SK-N-SH treated with all-trans-retinoic acid at 6 μM for 48 hours (cell line): ENCODE measurements around the gene ABCC2.
"Not testable (repeated sequence)": the region's sequence is repeated elsewhere in the genome, so short reads cannot be mapped to it uniquely, and the experiment has no call there.

ENCODE experiments used
- ATAC-seq: fragments of 200-7000 bp; cut with Tn5 transposase; 3 replicates; pipeline ENCODE4 v1.9.1; 2020; ENCODE audit warnings: mild to moderate bottlenecking, moderate library complexity
- ARNTL ChIP-seq: fragments of 450-650 bp; formaldehyde crosslinking; IDR thresholded peaks from 2 replicates; pipeline ENCODE4 v1.5.0; 2020; ENCODE audit warnings: low read depth, mild to moderate bottlenecking, moderate library complexity, borderline replicate concordance
- BACH2 ChIP-seq: fragments of 250-450 bp; sonication (Bioruptor Pico); IDR thresholded peaks from 2 replicates; pipeline ENCODE4 v1.9.0; 2021; ENCODE audit warnings: mild to moderate bottlenecking, borderline replicate concordance
- CSDC2 ChIP-seq: fragments of 250-450 bp; sonication (Bioruptor Pico); IDR thresholded peaks from 2 replicates; pipeline ENCODE4 v1.5.0; 2020; ENCODE audit warnings: mild to moderate bottlenecking, moderate library complexity
- ESRRG ChIP-seq: fragments of 250-450 bp; sonication (Bioruptor Pico); IDR thresholded peaks from 2 replicates; pipeline ENCODE4 v1.6.1; 2021; ENCODE audit warnings: mild to moderate bottlenecking
- ISL1 ChIP-seq: fragments of 250-450 bp; sonication (Bioruptor Pico); IDR thresholded peaks from 2 replicates; pipeline ENCODE4 v2.1.2; 2022; ENCODE audit warnings: mild to moderate bottlenecking, moderate library complexity
- PATZ1 ChIP-seq: fragments of 250-450 bp; sonication (Bioruptor Pico); IDR thresholded peaks from 2 replicates; pipeline ENCODE4 v1.8.0; 2020; ENCODE audit warnings: mild to moderate bottlenecking, moderate library complexity, borderline replicate concordance
- POU6F1 ChIP-seq: fragments of 250-450 bp; sonication (Bioruptor Pico); IDR thresholded peaks from 2 replicates; pipeline ENCODE4 v1.8.0; 2021; ENCODE audit warnings: low read depth, mild to moderate bottlenecking, moderate library complexity, borderline replicate concordance
- PPARA ChIP-seq: fragments of 250-450 bp; sonication (Bioruptor Pico); IDR thresholded peaks from 2 replicates; pipeline ENCODE4 v1.5.0; 2020; ENCODE audit warnings: mild to moderate bottlenecking, borderline replicate concordance
- RARB ChIP-seq: fragments of 250-450 bp; sonication (Bioruptor Pico); IDR thresholded peaks from 2 replicates; pipeline ENCODE4 v1.8.0; 2021; ENCODE audit warnings: mild to moderate bottlenecking, moderate library complexity
- SNAI2 ChIP-seq: fragments of 250-450 bp; sonication (Bioruptor Pico); IDR thresholded peaks from 2 replicates; pipeline ENCODE4 v1.5.0; 2020; ENCODE audit warnings: mild to moderate bottlenecking, moderate library complexity
- TCF4 ChIP-seq: fragments of 250-450 bp; sonication (Bioruptor Pico); IDR thresholded peaks from 2 replicates; pipeline ENCODE4 v1.8.0; 2021; ENCODE audit warnings: mild to moderate bottlenecking, moderate library complexity, borderline replicate concordance
- TOX ChIP-seq: fragments of 250-450 bp; sonication (Bioruptor Pico); IDR thresholded peaks from 2 replicates; pipeline ENCODE4 v1.8.0; 2021; ENCODE audit warnings: mild to moderate bottlenecking, moderate library complexity, borderline replicate concordance
- ZC3H10 ChIP-seq: fragments of 250-450 bp; sonication (Bioruptor Pico); IDR thresholded peaks from 2 replicates; pipeline ENCODE4 v1.5.1; 2021; ENCODE audit warnings: mild to moderate bottlenecking, moderate library complexity
- ZNF565 ChIP-seq: fragments of 450-650 bp; formaldehyde crosslinking; conservative IDR thresholded peaks from 2 replicates; pipeline ENCODE4 v1.5.0; 2020; ENCODE audit warnings: low read depth, mild to moderate bottlenecking, moderate library complexity
- ZNF70 ChIP-seq: fragments of 450-650 bp; formaldehyde crosslinking; IDR thresholded peaks from 2 replicates; pipeline ENCODE4 v1.5.0; 2020; ENCODE audit warnings: mild to moderate bottlenecking, moderate library complexity
- ZNF8 ChIP-seq: fragments of 450-650 bp; formaldehyde crosslinking; IDR thresholded peaks from 2 replicates; pipeline ENCODE4 v1.5.0; 2020; ENCODE audit warnings: mild to moderate bottlenecking, moderate library complexity
- TF ChIP-seq, protein P1 (sequence below): fragments of 250-450 bp; sonication (Bioruptor Pico); IDR thresholded peaks from 2 replicates; pipeline ENCODE4 v1.5.1; 2020; ENCODE audit warnings: low read depth, mild to moderate bottlenecking, moderate library complexity
- TF ChIP-seq, protein P2 (sequence below): fragments of 250-450 bp; sonication (Bioruptor Pico); IDR thresholded peaks from 2 replicates; pipeline ENCODE4 v1.5.0; 2020; ENCODE audit warnings: mild to moderate bottlenecking, moderate library complexity

Gene ABCC2

DNA sequence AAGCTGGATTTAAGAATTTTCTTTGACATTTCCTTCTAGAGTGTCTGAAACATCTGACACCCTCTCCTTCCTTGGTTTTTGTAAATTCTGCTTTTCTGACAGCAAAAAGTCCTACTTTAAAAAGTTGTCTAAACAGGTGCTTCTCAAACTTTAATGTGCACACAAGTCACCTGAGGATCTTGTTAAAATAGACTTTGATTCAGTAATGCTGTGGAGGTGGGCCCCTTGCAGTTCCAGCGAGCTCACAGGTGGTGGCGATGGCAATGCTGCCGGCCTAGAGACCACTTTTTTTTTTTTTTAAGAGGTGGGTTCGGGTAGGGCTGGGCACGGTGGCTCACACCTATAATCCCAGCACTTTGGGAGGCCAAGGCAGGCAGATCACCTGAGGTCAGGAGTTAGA is 77.1 kb downstream of the ABCC2 start:
- peak; percentile 72 for ATAC-seq
- TF ChIP-seq ZC3H10 (CRISPR knock-in tag) (no peak), PPARA (CRISPR knock-in tag) (no peak), SNAI2 (CRISPR knock-in tag) (no peak), BACH2 (CRISPR knock-in tag) (no peak)
- TF ChIP-seq, protein P1, sequence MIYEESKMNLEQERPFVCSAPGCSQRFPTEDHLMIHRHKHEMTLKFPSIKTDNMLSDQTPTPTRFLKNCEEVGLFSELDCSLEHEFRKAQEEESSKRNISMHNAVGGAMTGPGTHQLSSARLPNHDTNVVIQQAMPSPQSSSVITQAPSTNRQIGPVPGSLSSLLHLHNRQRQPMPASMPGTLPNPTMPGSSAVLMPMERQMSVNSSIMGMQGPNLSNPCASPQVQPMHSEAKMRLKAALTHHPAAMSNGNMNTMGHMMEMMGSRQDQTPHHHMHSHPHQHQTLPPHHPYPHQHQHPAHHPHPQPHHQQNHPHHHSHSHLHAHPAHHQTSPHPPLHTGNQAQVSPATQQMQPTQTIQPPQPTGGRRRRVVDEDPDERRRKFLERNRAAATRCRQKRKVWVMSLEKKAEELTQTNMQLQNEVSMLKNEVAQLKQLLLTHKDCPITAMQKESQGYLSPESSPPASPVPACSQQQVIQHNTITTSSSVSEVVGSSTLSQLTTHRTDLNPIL (CRISPR knock-in tag), result no peak

- no peak for ATAC-seq
- TF ChIP-seq ZNF565 (CRISPR knock-in tag), result no peak
- no peak for TF ChIP-seq PPARA (CRISPR knock-in tag)
- TF ChIP-seq ESRRG (CRISPR knock-in tag), result no peak
- no peak for TF ChIP-seq CSDC2 (CRISPR knock-in tag)
- TF ChIP-seq ARNTL, result no peak
- TF ChIP-seq SNAI2 (CRISPR knock-in tag), result no peak
- TF ChIP-seq ISL1 (CRISPR knock-in tag), result no peak
- TF ChIP-seq BACH2 (CRISPR knock-in tag), result no peak
- TF ChIP-seq RARB (CRISPR knock-in tag), result no peak
- no peak for TF ChIP-seq POU6F1 (CRISPR knock-in tag)
- no peak for TF ChIP-seq PATZ1 (CRISPR knock-in tag)
- TF ChIP-seq, protein P2, sequence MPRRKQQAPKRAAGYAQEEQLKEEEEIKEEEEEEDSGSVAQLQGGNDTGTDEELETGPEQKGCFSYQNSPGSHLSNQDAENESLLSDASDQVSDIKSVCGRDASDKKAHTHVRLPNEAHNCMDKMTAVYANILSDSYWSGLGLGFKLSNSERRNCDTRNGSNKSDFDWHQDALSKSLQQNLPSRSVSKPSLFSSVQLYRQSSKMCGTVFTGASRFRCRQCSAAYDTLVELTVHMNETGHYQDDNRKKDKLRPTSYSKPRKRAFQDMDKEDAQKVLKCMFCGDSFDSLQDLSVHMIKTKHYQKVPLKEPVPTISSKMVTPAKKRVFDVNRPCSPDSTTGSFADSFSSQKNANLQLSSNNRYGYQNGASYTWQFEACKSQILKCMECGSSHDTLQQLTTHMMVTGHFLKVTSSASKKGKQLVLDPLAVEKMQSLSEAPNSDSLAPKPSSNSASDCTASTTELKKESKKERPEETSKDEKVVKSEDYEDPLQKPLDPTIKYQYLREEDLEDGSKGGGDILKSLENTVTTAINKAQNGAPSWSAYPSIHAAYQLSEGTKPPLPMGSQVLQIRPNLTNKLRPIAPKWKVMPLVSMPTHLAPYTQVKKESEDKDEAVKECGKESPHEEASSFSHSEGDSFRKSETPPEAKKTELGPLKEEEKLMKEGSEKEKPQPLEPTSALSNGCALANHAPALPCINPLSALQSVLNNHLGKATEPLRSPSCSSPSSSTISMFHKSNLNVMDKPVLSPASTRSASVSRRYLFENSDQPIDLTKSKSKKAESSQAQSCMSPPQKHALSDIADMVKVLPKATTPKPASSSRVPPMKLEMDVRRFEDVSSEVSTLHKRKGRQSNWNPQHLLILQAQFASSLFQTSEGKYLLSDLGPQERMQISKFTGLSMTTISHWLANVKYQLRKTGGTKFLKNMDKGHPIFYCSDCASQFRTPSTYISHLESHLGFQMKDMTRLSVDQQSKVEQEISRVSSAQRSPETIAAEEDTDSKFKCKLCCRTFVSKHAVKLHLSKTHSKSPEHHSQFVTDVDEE (CRISPR knock-in tag), result no peak
- no peak for TF ChIP-seq ZNF8 (CRISPR knock-in tag)
- no peak for TF ChIP-seq TCF4
- TF ChIP-seq ZC3H10 (CRISPR knock-in tag), result no peak
- TF ChIP-seq TOX, result no peak
- no peak for TF ChIP-seq ZNF70 (CRISPR knock-in tag)
- TF ChIP-seq, protein P1 (CRISPR knock-in tag), result no peak
Measured at GRCh38 chr10:99860466-99860865, 78.0 kb downstream of the ABCC2 start.

DNA sequence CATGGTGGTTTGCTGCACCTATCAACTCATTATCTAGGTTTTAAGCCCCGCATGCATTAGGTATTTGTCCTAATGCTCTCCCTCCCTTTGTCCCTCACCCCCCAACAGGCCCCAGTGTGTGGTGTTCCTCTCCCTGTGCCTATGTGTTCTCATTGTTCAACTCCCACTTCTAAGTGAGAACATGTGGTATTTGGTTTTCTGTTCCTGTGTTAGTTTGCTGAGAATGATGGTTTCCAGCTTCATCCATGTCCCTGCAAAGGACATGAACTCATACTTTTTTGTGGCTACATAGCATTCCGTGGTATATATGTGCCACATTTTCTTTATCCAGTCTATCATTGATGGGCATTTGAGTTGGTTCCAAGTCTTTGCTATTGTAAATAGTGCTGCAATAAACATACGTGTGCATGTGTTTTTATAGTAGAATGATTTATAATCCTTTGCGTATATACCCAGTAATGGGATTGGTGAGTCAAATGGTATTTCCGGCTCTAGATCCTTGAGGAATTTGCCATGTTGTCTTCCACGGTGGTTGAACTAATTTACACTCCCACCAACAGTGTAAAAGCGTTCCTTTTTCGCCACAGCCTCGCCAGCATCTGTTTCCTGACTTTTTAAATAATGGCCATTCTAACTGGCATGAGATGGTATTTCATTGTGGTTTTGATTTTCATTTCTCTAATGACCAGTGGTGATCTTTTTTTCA is 81.2 kb downstream of the ABCC2 start:
- not testable (repeated sequence) for ATAC-seq
- peak; percentile 36; the same call in 1 of the 2 replicates for TF ChIP-seq TOX

- not testable (repeated sequence) for ATAC-seq
Measured at GRCh38 chr10:99867250-99867649, 84.8 kb downstream of the ABCC2 start.
